Stimulated activated naive B cell treated with anti-CD40 and anti-IgM and Interleukin-4, amounts not matched to agents 10 μg/mL and 1 μg/mL and 100 μg/mL, for 72 hours (primary cell): ENCODE data around the gene ANKRD11.
"Not testable (repeated sequence)": the region's sequence is repeated elsewhere in the genome, so short reads cannot be mapped to it uniquely, and the experiment has no call there.

Source experiments
- ATAC-seq, 2 donors: fragments of 150-1000 bp; cut with Tn5 transposase; replicated peaks; 2 replicates each; pipeline ENCODE4 v1.10.0; 2021; ENCODE audit warnings: moderate library complexity in 1 of 2
- DNase-seq: peaks from one replicate; pipeline ENCODE4 v3.0.0; 2021
- H3K27ac Mint-ChIP-seq: one replicate; pipeline ENCODE4 v1.8.0; 2022; ENCODE audit warnings: mild to moderate bottlenecking, mixed read lengths
- H3K27me3 Mint-ChIP-seq, 2 donors: one replicate each; pipeline ENCODE4 v1.8.0; 2022; ENCODE audit warnings: mixed read lengths in 2 of 2
- H3K36me3 Mint-ChIP-seq, 2 donors: one replicate each; pipeline ENCODE4 v1.8.0; 2022; ENCODE audit warnings: mixed read lengths in 2 of 2, mild to moderate bottlenecking in 1 of 2
- H3K4me1 Mint-ChIP-seq, 2 donors: one replicate each; pipeline ENCODE4 v1.8.0; 2022; ENCODE audit warnings: mixed read lengths in 2 of 2, mild to moderate bottlenecking in 1 of 2
- H3K4me3 Mint-ChIP-seq, 2 donors: one replicate each; pipeline ENCODE4 v1.8.0; 2022; ENCODE audit warnings: mild to moderate bottlenecking in 2 of 2, mixed read lengths in 2 of 2, moderate library complexity in 1 of 2
- H3K9me3 Mint-ChIP-seq, 2 donors: one replicate each; pipeline ENCODE4 v1.8.0; 2022; ENCODE audit warnings: mixed read lengths in 2 of 2, mild to moderate bottlenecking in 1 of 2

The ANKRD11 gene

DNA sequence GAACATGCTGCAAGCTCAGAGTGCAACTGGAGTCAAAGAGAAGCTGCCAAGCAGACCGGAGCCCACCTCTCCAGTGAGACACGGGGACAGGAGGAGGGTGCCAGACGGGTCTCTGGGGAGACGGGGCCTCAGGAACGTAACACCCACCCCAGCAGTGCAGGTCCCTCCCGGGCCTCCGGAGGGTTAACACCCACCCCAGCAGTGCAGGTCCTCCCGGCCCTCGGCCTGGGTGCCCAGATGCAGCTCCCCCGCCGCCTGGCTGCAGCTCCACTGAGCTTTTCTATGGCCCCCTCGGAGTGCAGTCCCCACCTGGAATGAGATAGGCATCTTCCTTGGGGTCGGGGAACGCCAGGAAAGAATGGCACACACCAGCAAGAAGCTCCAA lies 182.9 kb downstream of the ANKRD11 start:
- H3K4me3 Mint-ChIP-seq = no peak overlapping the region
- peak overlapping the region; percentile 81 for H3K27ac Mint-ChIP-seq
- no peaks in the 10 kb centered on the region for H3K27me3 Mint-ChIP-seq
- DNase-seq = no peak
- peaks cover 28 to 53% of the 10 kb centered on the region in 2 donors for H3K36me3 Mint-ChIP-seq
- H3K9me3 Mint-ChIP-seq = no peaks in the 10 kb centered on the region
- peaks cover 38 to 71% of the 10 kb centered on the region in 2 donors for H3K4me1 Mint-ChIP-seq
- no peak for ATAC-seq

DNA sequence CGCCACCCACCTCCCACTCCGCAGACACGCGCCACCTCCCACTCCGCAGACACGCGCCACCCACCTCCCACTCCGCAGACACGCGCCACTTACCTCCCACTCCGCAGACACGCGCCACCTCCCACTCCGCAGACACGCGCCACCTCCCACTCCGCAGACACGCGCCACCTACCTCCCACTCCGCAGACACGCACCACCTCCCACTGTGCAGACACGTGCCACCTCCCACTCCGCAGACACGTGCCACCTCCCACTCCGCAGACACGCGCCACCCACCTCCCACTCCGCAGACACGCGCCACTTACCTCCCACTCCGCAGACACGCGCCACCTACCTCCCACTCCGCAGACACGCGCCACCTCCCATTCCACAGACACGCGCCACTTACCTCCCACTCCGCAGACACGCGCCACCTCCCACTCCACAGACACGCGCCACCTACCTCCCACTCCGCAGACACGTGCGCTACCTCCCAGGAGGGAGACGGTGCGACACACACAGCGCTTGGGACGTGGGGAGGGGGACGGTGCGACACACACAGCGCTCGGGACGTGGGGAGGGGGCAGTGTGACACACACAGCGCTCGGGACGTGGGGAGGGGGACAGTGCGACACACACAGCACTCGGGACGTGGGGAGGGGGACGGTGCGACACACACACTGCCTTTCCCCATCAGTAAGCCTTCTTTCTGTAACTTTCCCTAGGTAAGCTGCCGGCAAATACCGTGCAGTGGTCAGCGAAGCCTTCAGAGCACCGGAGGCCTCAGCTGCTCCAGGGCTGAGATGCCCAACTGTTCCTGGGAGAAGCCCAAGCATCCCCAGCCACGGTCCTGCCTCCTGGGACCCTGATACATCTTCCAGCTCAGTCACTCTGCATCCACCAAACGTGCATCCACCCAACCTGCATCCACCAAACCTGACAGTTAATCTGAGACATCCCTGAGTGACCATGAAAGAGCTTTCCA lies 183.6 kb downstream of the ANKRD11 start:
- H3K4me3 Mint-ChIP-seq = not testable (repeated sequence)
- Mint-ChIP-seq H3K4me1 (peaks cover 38 to 76% of the 10 kb centered on the region in 2 donors), H3K27ac (peak overlapping the region; percentile 81)

DNA sequence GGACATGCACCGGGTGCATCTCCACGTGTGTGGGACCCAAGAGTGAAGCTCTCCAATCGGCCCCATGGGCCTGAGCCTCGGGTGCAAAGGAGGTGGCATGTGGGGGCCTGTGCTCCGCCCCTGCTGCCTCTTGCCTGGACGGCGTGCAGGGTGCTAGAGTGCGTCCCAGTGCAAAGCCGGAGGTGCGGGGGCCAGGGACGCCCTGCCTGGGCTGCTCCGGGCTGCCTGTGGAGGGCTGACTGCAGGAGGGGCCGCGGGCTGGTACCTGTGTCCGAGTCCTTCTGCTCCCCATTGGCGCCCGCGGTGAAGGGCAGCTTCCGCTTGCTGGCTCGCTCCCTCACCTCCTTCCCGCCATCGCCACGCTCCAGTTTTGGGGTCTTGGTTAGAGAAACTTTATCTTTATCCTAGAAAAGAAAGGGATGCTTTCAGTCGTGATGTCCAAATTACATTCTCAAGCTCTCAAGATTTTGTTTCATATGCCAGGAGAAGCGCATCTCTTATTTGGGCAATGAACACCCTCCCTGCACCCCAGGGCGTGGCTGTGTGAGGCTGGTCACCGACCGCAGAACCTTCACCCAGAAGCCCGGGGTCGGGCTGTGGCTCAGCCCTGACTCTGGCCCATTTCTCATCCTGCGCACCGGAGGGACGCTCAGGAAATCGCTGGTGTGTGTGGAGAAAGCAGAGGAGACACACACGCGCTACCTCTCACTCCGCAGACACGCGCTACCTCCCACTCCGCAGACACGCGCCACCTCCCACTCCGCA lies 185.2 kb downstream of the ANKRD11 start:
- no peak for ATAC-seq

More for the DNA sequence above, 183.6 kb downstream of the ANKRD11 start:
- not testable (repeated sequence) for H3K27me3 Mint-ChIP-seq, DNase-seq, H3K9me3 Mint-ChIP-seq, ATAC-seq
- H3K36me3 Mint-ChIP-seq = peaks cover 28 to 55% of the 10 kb centered on the region in 2 donors

DNA sequence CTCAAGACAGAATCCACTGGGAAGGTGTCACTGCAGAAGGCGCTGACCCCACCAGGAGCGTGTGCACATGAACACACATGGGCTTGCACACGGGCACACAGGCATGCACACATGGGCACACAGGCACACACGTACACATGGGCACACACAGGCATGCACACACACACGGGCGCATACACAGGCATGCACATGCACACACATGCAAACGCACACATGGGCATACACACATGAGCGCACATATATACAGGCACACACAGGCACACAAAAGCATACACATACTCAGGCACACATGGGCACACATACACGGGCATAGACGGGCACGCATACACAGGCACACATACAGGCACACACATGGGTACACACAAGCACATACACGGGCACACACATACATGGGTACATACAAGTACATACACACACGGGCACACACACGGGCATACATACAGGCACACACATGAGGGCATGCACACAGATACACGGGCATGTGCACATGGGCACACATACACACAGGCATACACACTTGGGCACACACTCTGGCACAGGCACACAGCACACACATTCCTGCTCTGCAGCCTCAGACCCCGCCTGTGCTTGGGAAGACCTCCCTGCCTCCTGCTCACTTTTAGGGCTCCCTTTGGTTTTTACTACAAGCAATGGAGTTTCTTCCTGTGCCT lies 186.0 kb downstream of the ANKRD11 start:
- peaks cover 35 to 61% of the 10 kb centered on the region in 2 donors for H3K4me1 Mint-ChIP-seq
- no peak for DNase-seq
- H3K27ac Mint-ChIP-seq = peak overlapping the region; percentile 91
- ATAC-seq = no peak
- peak overlapping the region in 1 of 2 donors; percentile 7 for H3K4me3 Mint-ChIP-seq
- no peaks in the 10 kb centered on the region for H3K27me3 Mint-ChIP-seq
- H3K36me3 Mint-ChIP-seq = peaks cover 25 to 50% of the 10 kb centered on the region in 2 donors
- H3K9me3 Mint-ChIP-seq = no peaks in the 10 kb centered on the region

More for the DNA sequence above, 185.2 kb downstream of the ANKRD11 start:
- Mint-ChIP-seq H3K36me3 (peaks cover 30 to 55% of the 10 kb centered on the region in 2 donors), H3K9me3 (no peaks in the 10 kb centered on the region), H3K27ac (peak overlapping the region; percentile 83), H3K27me3 (no peaks in the 10 kb centered on the region), H3K4me1 (peaks cover 40 to 69% of the 10 kb centered on the region in 2 donors), H3K4me3 (peak overlapping the region in 1 of 2 donors; percentile 7)
- DNase-seq = no peak

DNA sequence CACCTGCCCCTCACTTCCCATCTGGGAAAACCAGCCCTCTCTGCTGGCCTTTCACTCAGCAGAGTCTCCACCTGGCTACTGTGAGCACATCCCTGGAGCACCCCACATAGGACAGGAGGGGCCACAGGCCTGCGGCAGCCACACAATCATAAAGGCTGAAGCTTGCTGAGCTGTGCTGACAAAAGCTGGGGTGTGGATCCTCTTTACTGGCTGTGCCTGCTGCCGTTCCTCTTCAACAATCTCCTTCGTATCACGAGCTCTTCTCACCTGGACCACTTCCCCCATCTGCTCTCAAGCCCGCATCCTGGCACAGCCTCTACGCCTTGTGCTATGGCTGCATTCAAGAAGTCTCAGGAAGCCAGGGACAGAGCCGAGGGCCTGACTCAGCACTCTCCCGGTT lies 186.7 kb downstream of the ANKRD11 start:
- ATAC-seq = peak; percentile 58 to 65
- no peak for DNase-seq
- peak overlapping the region; percentile 91 for H3K27ac Mint-ChIP-seq
- peak overlapping the region in 1 of 2 donors; percentile 26 for H3K4me3 Mint-ChIP-seq
- H3K9me3 Mint-ChIP-seq = no peaks in the 10 kb centered on the region
- peaks cover 28 to 50% of the 10 kb centered on the region in 2 donors for H3K36me3 Mint-ChIP-seq
- peaks cover 31 to 60% of the 10 kb centered on the region in 2 donors for H3K4me1 Mint-ChIP-seq
- no peaks in the 10 kb centered on the region for H3K27me3 Mint-ChIP-seq

DNA sequence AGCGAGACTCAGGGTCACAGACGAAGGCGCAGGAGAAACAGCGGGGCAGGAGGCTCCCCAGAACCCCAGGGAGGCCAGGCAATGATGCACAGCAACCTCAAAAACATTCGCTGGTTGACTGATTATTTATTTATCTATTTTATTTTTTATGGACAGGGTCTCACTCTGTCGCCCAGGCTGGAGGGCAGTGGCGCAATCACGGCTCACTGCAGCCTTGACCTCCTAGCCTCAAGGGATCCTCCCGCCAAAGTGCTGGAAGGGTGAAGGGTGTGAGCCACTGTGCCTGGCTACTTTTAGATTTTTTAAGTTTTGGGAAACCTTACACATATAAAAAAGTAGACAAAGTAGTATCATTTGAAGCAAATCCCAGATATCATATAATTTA lies 189.4 kb downstream of the ANKRD11 start:
- H3K4me1 Mint-ChIP-seq = peaks cover 22 to 55% of the 10 kb centered on the region in 2 donors
- ATAC-seq = no peak
- no peak overlapping the region for H3K27ac Mint-ChIP-seq
- H3K9me3 Mint-ChIP-seq = no peaks in the 10 kb centered on the region
- H3K27me3 Mint-ChIP-seq = no peaks in the 10 kb centered on the region
- no peak for DNase-seq
- H3K36me3 Mint-ChIP-seq = peaks cover 43 to 51% of the 10 kb centered on the region in 2 donors
- H3K4me3 Mint-ChIP-seq = no peak overlapping the region

DNA sequence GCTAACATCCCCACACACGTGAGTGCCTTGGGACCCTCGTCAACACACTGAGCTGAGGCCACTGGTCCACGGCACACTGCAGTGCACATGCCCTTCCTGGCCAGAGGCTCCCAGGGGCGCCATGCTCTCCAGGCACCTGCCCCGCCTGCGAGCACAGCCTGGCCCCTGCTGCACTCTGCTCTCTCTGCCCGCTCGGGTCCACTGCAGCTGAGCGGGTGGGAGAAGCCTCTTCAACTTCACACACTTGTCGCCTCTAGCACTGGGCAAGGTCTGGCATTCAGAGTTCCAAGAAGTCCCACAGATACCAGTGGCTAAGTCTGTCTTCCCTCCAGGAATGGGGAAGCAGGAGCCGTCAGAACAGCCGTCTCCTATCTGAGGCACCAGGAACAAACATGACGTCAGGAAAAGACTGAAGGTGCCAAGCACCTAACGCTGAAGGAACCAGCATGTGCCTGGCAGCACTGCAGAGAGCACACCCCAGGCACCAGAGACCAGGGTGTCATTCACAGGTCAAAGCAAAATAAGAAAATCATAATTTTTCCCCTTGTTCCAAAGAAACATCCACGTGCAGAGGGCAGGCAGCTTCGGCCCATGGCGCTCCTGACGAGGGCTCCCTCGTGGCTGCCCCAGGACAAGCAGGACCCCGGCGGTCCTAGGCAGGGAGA lies 189.9 kb downstream of the ANKRD11 start:
- H3K4me1 Mint-ChIP-seq = peaks cover 25 to 55% of the 10 kb centered on the region in 2 donors
- no peak overlapping the region for H3K4me3 Mint-ChIP-seq
- peak overlapping the region; percentile 84 for H3K27ac Mint-ChIP-seq
- ATAC-seq (no peak), DNase-seq (no peak)
- H3K36me3 Mint-ChIP-seq = peaks cover 46 to 53% of the 10 kb centered on the region in 2 donors
- H3K27me3 Mint-ChIP-seq = no peaks in the 10 kb centered on the region
- no peaks in the 10 kb centered on the region for H3K9me3 Mint-ChIP-seq

DNA sequence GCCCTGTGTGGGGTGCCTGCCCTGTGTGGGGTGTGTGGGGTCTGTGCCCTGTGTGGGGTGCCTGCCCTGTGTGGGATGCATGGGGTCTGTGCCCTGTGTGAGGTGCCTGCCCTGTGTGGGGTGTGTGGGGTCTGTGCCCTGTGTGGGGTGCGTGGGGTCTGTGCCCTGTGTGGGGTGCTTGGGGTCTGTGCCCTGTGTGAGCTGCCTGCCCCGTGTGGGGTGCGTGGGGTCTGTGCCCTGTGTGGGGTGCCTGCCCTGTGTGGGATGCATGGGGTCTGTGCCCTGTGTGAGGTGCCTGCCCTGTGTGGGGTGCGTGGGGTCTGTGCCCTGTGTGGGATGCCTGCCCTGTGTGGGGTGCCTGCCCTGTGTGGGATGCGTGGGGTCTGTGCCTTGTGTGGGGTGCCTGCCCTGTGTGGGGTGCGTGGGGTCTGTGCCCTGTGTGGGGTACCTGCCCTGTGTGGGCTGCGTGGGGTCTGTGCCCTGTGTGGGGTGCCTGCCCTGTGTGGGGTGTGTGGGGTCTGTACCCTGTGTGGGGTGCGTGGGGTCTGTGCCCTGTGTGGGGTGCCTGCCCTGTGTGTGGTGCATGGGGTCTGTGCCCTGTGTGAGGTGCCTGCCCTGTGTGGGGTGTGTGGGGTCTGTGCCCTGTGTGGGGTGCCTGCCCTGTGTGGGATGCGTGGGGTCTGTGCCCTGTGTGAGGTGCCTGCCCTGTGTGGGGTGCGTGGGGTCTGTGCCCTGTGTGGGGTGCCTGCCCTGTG lies 190.8 kb downstream of the ANKRD11 start:
- Mint-ChIP-seq H3K36me3 (peaks cover 48 to 54% of the 10 kb centered on the region in 2 donors), H3K4me1 (peaks cover 24 to 52% of the 10 kb centered on the region in 2 donors), H3K27ac (peak overlapping the region; percentile 84)
- not testable (repeated sequence) for DNase-seq, H3K4me3 Mint-ChIP-seq, ATAC-seq, H3K27me3 Mint-ChIP-seq, H3K9me3 Mint-ChIP-seq

DNA sequence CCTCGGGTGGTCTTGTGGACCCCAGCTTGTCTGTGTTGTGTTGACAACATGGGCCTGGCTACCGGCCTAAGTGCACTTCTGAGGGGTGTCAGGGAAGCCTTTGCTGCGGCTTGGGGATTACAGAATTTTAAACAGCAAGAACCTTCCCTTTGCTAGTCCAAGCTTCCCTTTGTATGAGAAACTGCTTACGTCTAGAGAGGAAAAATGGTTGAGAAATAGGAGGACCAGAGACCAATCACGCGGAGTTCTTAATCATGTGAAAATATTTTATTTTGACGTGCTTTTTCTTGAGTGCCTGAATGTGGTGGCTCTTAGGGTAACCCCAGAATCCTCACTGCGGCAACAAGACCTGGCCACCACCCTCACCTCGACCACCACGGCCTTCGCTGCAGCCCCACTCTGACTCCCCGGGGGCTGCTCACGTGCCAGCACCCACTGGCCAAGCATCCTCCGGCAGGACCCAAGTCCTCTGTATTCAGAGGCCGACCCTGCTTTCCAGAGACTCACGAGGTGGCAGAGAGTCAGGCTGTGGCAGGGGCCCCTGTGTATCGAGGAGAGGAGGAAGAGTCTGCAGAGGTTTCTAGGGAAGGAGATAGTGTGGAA lies 191.6 kb downstream of the ANKRD11 start:
- Mint-ChIP-seq H3K27me3 (no peaks in the 10 kb centered on the region), H3K36me3 (peaks cover 40 to 48% of the 10 kb centered on the region in 2 donors), H3K4me1 (peaks cover 16 to 48% of the 10 kb centered on the region in 2 donors), H3K9me3 (no peaks in the 10 kb centered on the region), H3K27ac (peak overlapping the region; percentile 84), H3K4me3 (peak overlapping the region; percentile 34 to 47)
- DNase-seq (no peak), ATAC-seq (no peak)

DNA sequence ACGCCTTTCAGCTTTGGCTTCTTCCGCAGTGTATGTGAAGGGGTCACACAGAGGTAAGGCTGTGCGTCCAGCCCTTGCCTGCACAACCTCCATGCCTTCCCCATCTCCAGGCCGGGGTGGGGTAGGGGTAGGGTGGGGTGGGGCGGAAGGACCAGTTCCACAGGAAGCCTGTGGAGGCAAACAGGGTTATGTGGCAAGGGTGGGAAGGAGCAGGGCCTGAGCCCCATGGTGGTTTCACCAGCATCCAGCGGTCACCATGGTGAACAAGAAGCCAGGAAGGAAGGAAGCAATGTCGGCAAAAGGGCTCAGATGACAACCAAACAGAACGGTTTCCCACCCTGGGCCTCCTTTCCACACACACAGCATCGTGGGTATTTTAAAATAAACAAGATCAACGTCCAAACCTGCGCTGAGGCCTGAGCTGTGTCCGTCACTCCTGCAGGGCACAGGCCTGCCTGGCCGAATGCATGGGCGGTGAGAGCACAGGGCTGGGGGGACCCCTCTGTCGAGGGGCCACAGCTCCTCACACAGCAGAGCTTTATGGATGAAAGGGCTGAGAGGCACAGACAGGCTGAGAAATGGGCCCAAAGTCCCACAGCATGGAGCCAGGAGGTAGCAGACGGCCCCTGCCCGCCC lies 192.3 kb downstream of the ANKRD11 start:
- peak overlapping the region; percentile 80 for H3K27ac Mint-ChIP-seq
- H3K4me1 Mint-ChIP-seq = peaks cover 15 to 41% of the 10 kb centered on the region in 2 donors
- H3K36me3 Mint-ChIP-seq = peaks cover 36 to 43% of the 10 kb centered on the region in 2 donors
- peak overlapping the region in 1 of 2 donors; percentile 21 for H3K4me3 Mint-ChIP-seq
- no peaks in the 10 kb centered on the region for H3K9me3 Mint-ChIP-seq
- no peaks in the 10 kb centered on the region for H3K27me3 Mint-ChIP-seq
- DNase-seq (no peak), ATAC-seq (no peak)

DNA sequence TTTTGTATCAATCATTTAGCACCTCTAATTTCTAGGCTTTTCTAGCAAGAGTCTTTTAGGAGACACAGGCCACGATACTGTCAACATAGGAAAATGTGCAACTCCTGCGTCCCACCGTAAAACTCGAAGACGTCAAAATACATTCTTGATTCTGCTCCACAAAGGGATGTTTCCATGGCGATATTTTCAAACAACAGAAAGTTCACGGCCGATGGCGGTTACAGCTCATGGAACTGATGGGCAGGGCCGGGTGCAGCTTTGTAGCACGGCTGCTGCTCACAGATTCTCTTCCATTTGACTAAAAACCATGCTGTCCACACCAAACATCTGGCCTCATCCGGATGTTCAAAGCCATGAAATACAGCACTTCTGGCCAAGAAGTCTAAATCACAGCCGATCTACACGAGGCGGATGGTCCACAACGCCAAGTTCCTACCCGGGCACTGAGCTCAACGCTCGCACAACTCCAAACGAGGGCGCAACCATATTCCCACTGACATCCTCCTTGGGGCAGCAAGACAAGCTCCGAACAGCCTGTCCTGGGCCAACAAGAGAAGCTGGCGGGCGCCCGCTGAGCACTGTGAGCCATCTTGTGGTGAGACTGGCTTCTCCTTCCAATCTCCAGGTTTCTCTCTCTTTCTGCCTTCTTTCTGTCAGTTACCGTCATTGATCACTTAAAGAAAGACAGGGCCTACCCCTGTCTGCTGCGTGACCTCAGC lies 193.0 kb downstream of the ANKRD11 start:
- H3K36me3 Mint-ChIP-seq = peaks cover 33 to 36% of the 10 kb centered on the region in 2 donors

DNA sequence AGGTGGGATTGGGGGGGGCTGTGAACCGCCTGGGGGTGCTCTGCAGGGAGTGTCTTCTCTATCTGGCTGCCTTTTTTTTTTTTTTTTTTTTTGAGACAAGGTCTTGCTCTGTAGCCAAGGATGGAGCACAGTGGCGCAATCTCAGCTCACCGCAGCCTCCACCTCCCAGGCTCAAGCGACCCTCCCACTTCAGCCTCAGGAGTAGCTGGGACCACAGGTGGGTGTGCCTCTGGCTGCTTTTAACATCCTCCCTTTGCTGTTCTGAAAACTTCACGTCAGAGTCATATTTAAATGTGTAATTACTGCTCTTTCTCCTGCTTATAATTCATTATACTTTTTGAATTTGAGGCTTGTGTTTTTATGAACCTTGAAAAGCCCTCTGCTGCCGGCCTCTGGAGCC lies 194.4 kb downstream of the ANKRD11 start:
- Mint-ChIP-seq H3K36me3 (peaks cover 37 to 41% of the 10 kb centered on the region in 2 donors), H3K4me1 (peaks cover 20 to 44% of the 10 kb centered on the region in 2 donors), H3K4me3 (no peak overlapping the region), H3K27me3 (no peaks in the 10 kb centered on the region), H3K9me3 (no peaks in the 10 kb centered on the region), H3K27ac (peak overlapping the region; percentile 9)
- no peak for ATAC-seq
- no peak for DNase-seq

More for the DNA sequence above, 193.0 kb downstream of the ANKRD11 start:
- DNase-seq (no peak), ATAC-seq (no peak)
- Mint-ChIP-seq H3K4me1 (peaks cover 15 to 35% of the 10 kb centered on the region in 2 donors), H3K9me3 (no peaks in the 10 kb centered on the region), H3K27me3 (no peaks in the 10 kb centered on the region), H3K27ac (peak overlapping the region; percentile 80), H3K4me3 (no peak overlapping the region)
